AG04449 (cell line): ENCODE data around the gene TIGD1.
A peak's percentile ranks its signal among the peaks of the same experiment; 100 is the strongest.

Experiments used
- CTCF ChIA-PET: fragments of 350-600 bp; formaldehyde crosslinking; extraction: SDS; loops from one replicate; lab custom pipeline; 2021; ENCODE audit warnings: antibody characterized with exemption; lab: Yijun Ruan, JAX
- POLR2A ChIA-PET: fragments of 400-600, 350-600 bp; formaldehyde crosslinking; extraction: SDS; loops from one replicate; lab custom pipeline; 2020; ENCODE audit warnings: antibody characterized with exemption, inconsistent platforms; lab: Yijun Ruan, JAX
- DNase-seq: peaks from one replicate; pipeline ENCODE4 v3.0.0-alpha.2; 2010; ENCODE audit warnings: low read depth, low spot score
- H3K4me3 ChIP-seq: 2 replicates; pipeline ENCODE4 v1.5.1; 2011; ENCODE audit warnings: low read depth, mild to moderate bottlenecking, control low read depth, low read length
- CTCF ChIP-seq: IDR thresholded peaks from one replicate; pipeline ENCODE4 v1.5.1; 2011; ENCODE audit warnings: mild to moderate bottlenecking, moderate library complexity, low read length, control low read depth, inconsistent platforms; ENCODE audit not compliant: insufficient read depth; ENCODE audit errors: missing control alignments

TIGD1 gene

GRCh38 chr2:232567721-232568120 lies 17.4 kb upstream of the TIGD1 start:
- DNase-seq = no peak
- no peak overlapping the region for H3K4me3 ChIP-seq
- ChIA-PET CTCF (interaction anchor here (0.9 kb wide), 1 partner anchor 891 kb away, joined by 3 read pairs; no protein-coding TSS in a partner anchor), POLR2A (interaction anchor here (2.4 kb wide), 1 partner anchor 17 kb away, joined by 9 read pairs; the partner anchor contains the start of genes EIF4E2 and TIGD1)
- no peak for TF ChIP-seq CTCF

- no peak for TF ChIP-seq CTCF
- POLR2A ChIA-PET = interaction anchor here (0.6 to 0.9 kb wide), 2 partner anchors 13 to 301 kb away, joined by 3 to 6 read pairs; partner anchors contain the start of genes EIF4E2 and TIGD1
- DNase-seq = peak; percentile 40
- CTCF ChIA-PET = interaction anchor here (1.4 kb wide), 1 partner anchor 9 kb away, joined by 3 read pairs; no protein-coding TSS in a partner anchor
- H3K4me3 ChIP-seq = no peak overlapping the region
These were observed 13.2 kb upstream of the TIGD1 start for GRCh38 chr2:232563580-232563979.

- H3K4me3 ChIP-seq = no peak overlapping the region
- ChIA-PET CTCF (interaction anchor here (1.0 kb wide), 1 partner anchor 9 kb away, joined by 3 read pairs; no protein-coding TSS in a partner anchor), POLR2A (interaction anchor here (0.9 kb wide), 1 partner anchor 12 kb away, joined by 6 read pairs; the partner anchor contains the start of genes EIF4E2 and TIGD1)
- TF ChIP-seq CTCF = no peak
- DNase-seq = no peak
These were observed 12.3 kb upstream of the TIGD1 start for GRCh38 chr2:232562515-232563151.

- H3K4me3 ChIP-seq = no peak overlapping the region
- ChIA-PET POLR2A (no interaction called here), CTCF (no interaction called here)
- TF ChIP-seq CTCF = no peak
- no peak for DNase-seq
These were observed 6.1 kb upstream of the TIGD1 start for GRCh38 chr2:232556426-232556825.

- no peak for TF ChIP-seq CTCF
- no peak for DNase-seq
- CTCF ChIA-PET = no interaction called here
- peak overlapping the region; percentile 86 for H3K4me3 ChIP-seq
- POLR2A ChIA-PET = interaction anchor here (0.9 kb wide), 1 partner anchor 10 kb away, joined by 3 read pairs; no protein-coding TSS in a partner anchor
These were observed 1.4 kb upstream of the TIGD1 start for GRCh38 chr2:232551776-232552175.

GRCh38 chr2:232551250-232551638 lies 887 bp upstream of the TIGD1 start:
- CTCF ChIA-PET = interaction anchor here (1.2 kb wide), 1 partner anchor 30 kb away, joined by 3 read pairs; no protein-coding TSS in a partner anchor
- peak overlapping the region; percentile 86 for H3K4me3 ChIP-seq
- no peak for TF ChIP-seq CTCF
- POLR2A ChIA-PET = interaction anchor here (0.7 to 1.4 kb wide), 5 partner anchors 12 to 61 kb away, joined by 3 to 9 read pairs (median 6); no protein-coding TSS in a partner anchor
- DNase-seq = no peak
